Loucy (cell line): Measurements from ENCODE around the gene PAFAH2.

Experiments used
- H2AFZ ChIP-seq: fragments of 200-600 bp; sonication (generic); 2 replicates; pipeline ENCODE4 v1.6.0; 2016; ENCODE audit warnings: antibody characterized with exemption, mild to moderate bottlenecking, low read length, moderate library complexity
- H3F3A ChIP-seq: fragments of 200-600 bp; 2 replicates; pipeline ENCODE4 v1.6.0; 2016; ENCODE audit warnings: antibody characterized with exemption, low read depth, mild to moderate bottlenecking
- H3K27me3 ChIP-seq: fragments of 200-600 bp; sonication (generic); 2 replicates; pipeline ENCODE4 v1.6.1; 2014; ENCODE audit warnings: low read length, mild to moderate bottlenecking; ENCODE audit not compliant: insufficient read depth, poor library complexity, severe bottlenecking
- H3K36me3 ChIP-seq: fragments of 200-600 bp; sonication (generic); 2 replicates; pipeline ENCODE4 v1.6.1; 2016; ENCODE audit warnings: low read length; ENCODE audit not compliant: insufficient read depth
- H3K4me1 ChIP-seq: fragments of 200-600 bp; sonication (generic); 2 replicates; pipeline ENCODE4 v1.5.1; 2014; ENCODE audit warnings: low read length, mild to moderate bottlenecking; ENCODE audit not compliant: insufficient read depth, poor library complexity, severe bottlenecking
- H3K4me2 ChIP-seq: fragments of 200-600 bp; sonication (generic); 2 replicates; pipeline ENCODE4 v1.6.0; 2014; ENCODE audit warnings: antibody characterized with exemption, low read length, low read depth, mild to moderate bottlenecking; ENCODE audit not compliant: poor library complexity, severe bottlenecking
- H3K4me3 ChIP-seq: fragments of 200-600 bp; sonication (generic); 2 replicates; pipeline ENCODE4 v1.5.1; 2014; ENCODE audit warnings: low read length, mild to moderate bottlenecking, mixed read lengths; ENCODE audit not compliant: poor library complexity, severe bottlenecking
- H3K79me2 ChIP-seq: fragments of 200-600 bp; sonication (generic); 2 replicates; pipeline ENCODE4 v1.6.1; 2014; ENCODE audit warnings: low read length; ENCODE audit not compliant: insufficient read depth
- H3K9ac ChIP-seq: fragments of 200-600 bp; sonication (generic); 2 replicates; pipeline ENCODE4 v1.6.0; 2014; ENCODE audit warnings: mild to moderate bottlenecking, low read depth, low read length, moderate library complexity; ENCODE audit not compliant: poor library complexity, severe bottlenecking
- H3K9me2 ChIP-seq: fragments of 200-600 bp; sonication (generic); replicated peaks from 2 replicates; pipeline ENCODE4 v1.6.1; 2016; ENCODE audit warnings: low read depth, low read length, mixed read lengths
- H3K9me3 ChIP-seq: fragments of 200-600 bp; sonication (generic); 2 replicates; pipeline ENCODE4 v1.6.1; 2014; ENCODE audit warnings: mild to moderate bottlenecking, antibody characterized with exemption, low read length, low read depth; ENCODE audit not compliant: insufficient read depth
- H4K20me1 ChIP-seq: fragments of 200-600 bp; sonication (generic); 2 replicates; pipeline ENCODE4 v1.6.0; 2014; ENCODE audit warnings: antibody characterized with exemption, low read length, mild to moderate bottlenecking; ENCODE audit not compliant: insufficient read depth, poor library complexity, severe bottlenecking
- EZH2phosphoT487 ChIP-seq: fragments of 200-600 bp; IDR thresholded peaks from 2 replicates; pipeline ENCODE4 v1.6.1; 2018; ENCODE audit warnings: antibody characterized with exemption, mild to moderate bottlenecking, moderate library complexity, borderline replicate concordance
- TF ChIP-seq, protein P1 (sequence below): fragments of 200-600 bp; sonication (generic); conservative IDR thresholded peaks from 2 replicates; pipeline ENCODE4 v1.5.1; 2014; ENCODE audit warnings: mild to moderate bottlenecking, antibody characterized with exemption, low read length

Gene PAFAH2

DNA sequence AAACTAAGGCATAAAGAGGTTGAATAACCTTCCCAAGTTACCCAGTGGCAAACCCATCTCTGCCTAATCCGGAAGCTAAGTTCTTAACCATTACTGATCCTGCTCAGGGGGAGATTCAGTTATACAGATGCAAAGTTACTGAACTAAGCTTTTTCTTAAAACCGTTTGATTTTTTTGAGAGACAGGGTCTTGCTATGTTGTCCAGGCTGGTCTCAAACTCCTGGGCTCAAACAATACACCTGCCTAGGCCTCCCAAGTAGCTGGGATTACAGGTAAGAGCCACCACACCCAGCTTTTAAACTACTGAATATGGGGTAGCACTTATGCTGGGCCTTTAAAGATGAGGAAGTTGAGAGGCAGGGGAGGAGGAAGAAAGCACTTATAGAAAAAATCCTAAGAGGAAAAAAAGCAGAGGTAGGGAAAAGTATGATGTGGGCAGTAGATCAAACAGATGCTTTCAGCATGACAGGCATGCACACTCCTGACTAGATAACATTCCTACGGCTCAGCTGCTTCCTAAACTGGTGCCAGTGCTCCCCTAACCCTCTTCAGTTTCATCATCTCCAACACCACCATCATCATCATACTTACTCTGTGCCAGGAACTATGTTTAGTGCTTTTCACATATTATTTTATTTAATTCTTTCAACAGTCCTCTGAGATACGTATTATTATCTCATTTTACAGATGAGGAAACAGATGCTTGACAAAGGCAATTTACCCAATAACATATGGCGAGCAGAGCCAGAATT is 5.8 kb downstream of the PAFAH2 start:
- Histone ChIP-seq H4K20me1 (no peaks in the 10 kb centered on the region), H3K9me3 (no peaks in the 10 kb centered on the region), H3K4me2 (no peak overlapping the region), H3K79me2 (peaks cover 19% of the 10 kb centered on the region; the same call in 1 of the 2 replicates), H3F3A (no peaks in the 10 kb centered on the region), H3K36me3 (no peaks in the 10 kb centered on the region), H3K27me3 (no peaks in the 10 kb centered on the region), H2AFZ (no peak overlapping the region), H3K9ac (no peak overlapping the region), H3K4me1 (peaks cover 55% of the 10 kb centered on the region), H3K9me2 (no peaks in the 10 kb centered on the region), H3K4me3 (no peak overlapping the region)
- TF ChIP-seq, protein P1, sequence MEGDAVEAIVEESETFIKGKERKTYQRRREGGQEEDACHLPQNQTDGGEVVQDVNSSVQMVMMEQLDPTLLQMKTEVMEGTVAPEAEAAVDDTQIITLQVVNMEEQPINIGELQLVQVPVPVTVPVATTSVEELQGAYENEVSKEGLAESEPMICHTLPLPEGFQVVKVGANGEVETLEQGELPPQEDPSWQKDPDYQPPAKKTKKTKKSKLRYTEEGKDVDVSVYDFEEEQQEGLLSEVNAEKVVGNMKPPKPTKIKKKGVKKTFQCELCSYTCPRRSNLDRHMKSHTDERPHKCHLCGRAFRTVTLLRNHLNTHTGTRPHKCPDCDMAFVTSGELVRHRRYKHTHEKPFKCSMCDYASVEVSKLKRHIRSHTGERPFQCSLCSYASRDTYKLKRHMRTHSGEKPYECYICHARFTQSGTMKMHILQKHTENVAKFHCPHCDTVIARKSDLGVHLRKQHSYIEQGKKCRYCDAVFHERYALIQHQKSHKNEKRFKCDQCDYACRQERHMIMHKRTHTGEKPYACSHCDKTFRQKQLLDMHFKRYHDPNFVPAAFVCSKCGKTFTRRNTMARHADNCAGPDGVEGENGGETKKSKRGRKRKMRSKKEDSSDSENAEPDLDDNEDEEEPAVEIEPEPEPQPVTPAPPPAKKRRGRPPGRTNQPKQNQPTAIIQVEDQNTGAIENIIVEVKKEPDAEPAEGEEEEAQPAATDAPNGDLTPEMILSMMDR, result no peak
- no peak for TF ChIP-seq EZH2phosphoT487

GRCh38 chr1:25990702-25991395 is 7.0 kb downstream of the PAFAH2 start:
- H3K9me3 ChIP-seq, result no peaks in the 10 kb centered on the region
- peak overlapping the region; percentile 74 for H3K4me2 ChIP-seq
- H3K9me2 ChIP-seq, result no peaks in the 10 kb centered on the region

GRCh38 chr1:25990251-25990650 is 7.6 kb downstream of the PAFAH2 start:
- Histone ChIP-seq H3K9me2 (no peaks in the 10 kb centered on the region), H3K4me1 (peaks cover 60% of the 10 kb centered on the region), H3K4me3 (peak overlapping the region; percentile 73), H3K4me2 (peak overlapping the region; percentile 74), H2AFZ (peak overlapping the region; percentile 25), H3F3A (no peaks in the 10 kb centered on the region), H4K20me1 (no peaks in the 10 kb centered on the region), H3K79me2 (peaks cover 16% of the 10 kb centered on the region; the same call in 1 of the 2 replicates), H3K36me3 (no peaks in the 10 kb centered on the region), H3K27me3 (no peaks in the 10 kb centered on the region), H3K9me3 (no peaks in the 10 kb centered on the region), H3K9ac (peak overlapping the region; percentile 74)
- TF ChIP-seq, protein P1, result no peak
- no peak for TF ChIP-seq EZH2phosphoT487

More at GRCh38 chr1:25990702-25991395, 7.0 kb downstream of the PAFAH2 start:
- Histone ChIP-seq H3K9ac (peak overlapping the region; percentile 74), H3F3A (no peaks in the 10 kb centered on the region), H3K27me3 (no peaks in the 10 kb centered on the region), H4K20me1 (no peaks in the 10 kb centered on the region), H3K79me2 (peaks cover 16% of the 10 kb centered on the region; the same call in 1 of the 2 replicates), H3K36me3 (no peaks in the 10 kb centered on the region), H3K4me3 (peak overlapping the region; percentile 73), H3K4me1 (peaks cover 54% of the 10 kb centered on the region), H2AFZ (peak overlapping the region; percentile 66)
- TF ChIP-seq, protein P1, result no peak
- no peak for TF ChIP-seq EZH2phosphoT487
